ENCODE data around the gene SNX8. TPM values are rescaled to one million over a fixed set of nuclear protein-coding genes. Genes with fewer than 3 reads are reported as not detected.

SNX8 gene
- total and polyA plus RNA-seq, 9 of the 15 experiments (the other 6 are each of a cell fraction or from before 2014, with no cell fraction given): 2.7 to 51.6 (median 16.9) TPM

GRCh38 chr7:2353936-2354185 lies 39.6 kb upstream of the SNX8 start (continued):
- TF ChIP-seq, protein P1, sequence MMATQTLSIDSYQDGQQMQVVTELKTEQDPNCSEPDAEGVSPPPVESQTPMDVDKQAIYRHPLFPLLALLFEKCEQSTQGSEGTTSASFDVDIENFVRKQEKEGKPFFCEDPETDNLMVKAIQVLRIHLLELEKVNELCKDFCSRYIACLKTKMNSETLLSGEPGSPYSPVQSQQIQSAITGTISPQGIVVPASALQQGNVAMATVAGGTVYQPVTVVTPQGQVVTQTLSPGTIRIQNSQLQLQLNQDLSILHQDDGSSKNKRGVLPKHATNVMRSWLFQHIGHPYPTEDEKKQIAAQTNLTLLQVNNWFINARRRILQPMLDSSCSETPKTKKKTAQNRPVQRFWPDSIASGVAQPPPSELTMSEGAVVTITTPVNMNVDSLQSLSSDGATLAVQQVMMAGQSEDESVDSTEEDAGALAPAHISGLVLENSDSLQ (IDR thresholded peaks at IDR 0.05): peak; percentile 12; the same call in 1 of the 2 replicates
- TF ChIP-seq USF2 (CRISPR knock-in tag; IDR thresholded peaks at IDR 0.05) (peak; percentile 100), TCF7 (IDR thresholded peaks at IDR 0.05; ENCODE audit: borderline replicate concordance) (no peak), TSC22D4 (tag; IDR thresholded peaks at IDR 0.05) (no peak), ZNF224 (CRISPR knock-in tag; IDR thresholded peaks at IDR 0.05) (peak; percentile 95), PHB (CRISPR knock-in tag; IDR thresholded peaks at IDR 0.05) (no peak), ZNF316 (IDR thresholded peaks at IDR 0.05) (no peak), ZBTB17 (CRISPR knock-in tag; IDR thresholded peaks at IDR 0.05) (peak; percentile 29; the same call in 1 of the 2 replicates), HMGXB4 (CRISPR knock-in tag; IDR thresholded peaks at IDR 0.05) (0 out of 2 replicates have a peak, but pooled peaks have one; percentile 68), ZNF232 (CRISPR knock-in tag; IDR thresholded peaks at IDR 0.05) (peak; percentile 96), ELF4 (CRISPR knock-in tag; IDR thresholded peaks at IDR 0.05) (no peak), NUFIP1 (IDR thresholded peaks at IDR 0.05; ENCODE audit: partially characterized antibody) (peak; percentile 70), ZFP30 (CRISPR knock-in tag; IDR thresholded peaks at IDR 0.05; ENCODE audit: borderline replicate concordance) (no peak), BACH1 (tag; IDR thresholded peaks at IDR 0.05) (no peak), GATAD2A (IDR thresholded peaks at IDR 0.05) (peak; percentile 86), NFIX (CRISPR knock-in tag; IDR thresholded peaks at IDR 0.05; ENCODE audit: low read depth) (no peak), ZHX1 (conservative IDR thresholded peaks at IDR 0.05; ENCODE audit: low read length) (no peak), ZNF507 (tag; conservative IDR thresholded peaks at IDR 0.05) (no peak), ARHGAP35 (IDR thresholded peaks at IDR 0.05; ENCODE audit: partially characterized antibody) (no peak), KDM1A (IDR thresholded peaks at IDR 0.05) (no peak), ARID1B (IDR thresholded peaks at IDR 0.05) (no peak)
- TF ChIP-seq, protein P2, sequence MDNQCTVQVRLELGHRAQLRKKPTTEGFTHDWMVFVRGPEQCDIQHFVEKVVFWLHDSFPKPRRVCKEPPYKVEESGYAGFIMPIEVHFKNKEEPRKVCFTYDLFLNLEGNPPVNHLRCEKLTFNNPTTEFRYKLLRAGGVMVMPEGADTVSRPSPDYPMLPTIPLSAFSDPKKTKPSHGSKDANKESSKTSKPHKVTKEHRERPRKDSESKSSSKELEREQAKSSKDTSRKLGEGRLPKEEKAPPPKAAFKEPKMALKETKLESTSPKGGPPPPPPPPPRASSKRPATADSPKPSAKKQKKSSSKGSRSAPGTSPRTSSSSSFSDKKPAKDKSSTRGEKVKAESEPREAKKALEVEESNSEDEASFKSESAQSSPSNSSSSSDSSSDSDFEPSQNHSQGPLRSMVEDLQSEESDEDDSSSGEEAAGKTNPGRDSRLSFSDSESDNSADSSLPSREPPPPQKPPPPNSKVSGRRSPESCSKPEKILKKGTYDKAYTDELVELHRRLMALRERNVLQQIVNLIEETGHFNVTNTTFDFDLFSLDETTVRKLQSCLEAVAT (IDR thresholded peaks at IDR 0.05): no peak; a peak in 1 of 4 replicates
- TF ChIP-seq, protein P3, sequence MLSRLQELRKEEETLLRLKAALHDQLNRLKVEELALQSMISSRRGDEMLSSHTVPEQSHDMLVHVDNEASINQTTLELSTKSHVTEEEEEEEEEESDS (CRISPR knock-in tag; IDR thresholded peaks at IDR 0.05): no peak
- TF ChIP-seq, protein P4, sequence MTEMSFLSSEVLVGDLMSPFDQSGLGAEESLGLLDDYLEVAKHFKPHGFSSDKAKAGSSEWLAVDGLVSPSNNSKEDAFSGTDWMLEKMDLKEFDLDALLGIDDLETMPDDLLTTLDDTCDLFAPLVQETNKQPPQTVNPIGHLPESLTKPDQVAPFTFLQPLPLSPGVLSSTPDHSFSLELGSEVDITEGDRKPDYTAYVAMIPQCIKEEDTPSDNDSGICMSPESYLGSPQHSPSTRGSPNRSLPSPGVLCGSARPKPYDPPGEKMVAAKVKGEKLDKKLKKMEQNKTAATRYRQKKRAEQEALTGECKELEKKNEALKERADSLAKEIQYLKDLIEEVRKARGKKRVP (CRISPR knock-in tag; IDR thresholded peaks at IDR 0.05): no peak

Measured in K562 (cell line).